Measurements from ENCODE around the gene PRPF18.
"Not testable (repeated sequence)": the region's sequence is repeated elsewhere in the genome, so short reads cannot be mapped to it uniquely, and the experiment has no call there.

PRPF18 gene
- 22.2 to 54.4 (median 39.0) reads per million in 18 experiments for total RNA-seq

DNA sequence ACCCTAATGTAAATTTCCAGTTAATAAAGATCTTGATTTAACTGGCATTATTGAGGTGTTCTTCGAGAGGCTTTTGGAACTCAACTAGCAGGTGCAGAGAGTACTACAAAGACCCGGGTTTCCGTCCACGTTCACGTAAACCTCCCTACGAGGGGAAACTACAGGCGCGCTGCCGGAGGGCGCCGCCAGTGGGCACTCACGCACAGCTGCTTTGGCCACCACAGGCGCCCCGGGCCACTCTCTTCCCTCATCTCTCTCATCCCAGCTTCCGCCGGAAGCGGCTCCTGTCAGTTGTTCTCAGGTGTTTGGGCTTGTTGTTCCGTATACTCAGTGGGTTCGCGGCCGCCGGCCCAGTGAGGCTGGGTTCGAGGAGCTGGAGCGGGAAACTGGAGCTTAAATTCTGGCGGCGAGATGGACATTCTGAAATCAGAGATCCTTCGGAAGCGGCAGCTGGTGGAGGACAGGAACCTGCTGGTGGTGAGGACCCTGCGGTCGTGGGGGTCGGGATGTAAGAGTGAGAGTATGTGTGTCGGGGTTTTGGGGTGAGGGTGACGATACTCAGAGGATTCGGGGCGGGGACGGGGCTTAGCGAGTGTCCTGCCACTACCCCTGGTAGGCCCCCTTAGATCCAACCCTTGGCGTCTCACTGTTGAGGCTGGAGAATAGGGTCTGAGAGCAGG is at the start of gene PRPF18:
TSS of gene PRPF18 (plus strand) at position 290 of the 680 bp plus-strand sequence. CDS start at position 412, 122 bp downstream.
- DNase-seq = peak; percentile 92

DNA sequence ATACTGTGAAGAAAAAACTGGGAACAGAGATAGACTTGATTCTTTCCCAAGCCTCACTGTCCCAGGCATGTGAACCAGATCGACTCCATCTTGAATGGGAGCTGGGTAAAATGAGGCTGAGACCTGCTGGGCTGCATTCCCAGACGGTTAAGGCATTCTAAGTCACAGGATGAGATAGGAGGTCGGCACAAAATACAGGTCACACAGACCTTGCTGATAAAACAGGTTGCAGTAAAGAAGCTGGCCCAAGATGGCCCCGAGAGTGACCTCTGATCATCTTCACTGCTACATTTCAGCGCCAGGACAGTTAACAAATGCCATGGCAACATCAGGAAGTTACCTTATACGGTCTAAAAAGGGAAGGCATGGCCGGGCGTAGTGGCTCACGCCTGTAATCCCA is 48.8 kb upstream of the PRPF18 start:
- not testable (repeated sequence) for DNase-seq

- no peak for DNase-seq
Observed at GRCh38 chr10:13542533-13542932, 44.2 kb upstream of the PRPF18 start.

DNA sequence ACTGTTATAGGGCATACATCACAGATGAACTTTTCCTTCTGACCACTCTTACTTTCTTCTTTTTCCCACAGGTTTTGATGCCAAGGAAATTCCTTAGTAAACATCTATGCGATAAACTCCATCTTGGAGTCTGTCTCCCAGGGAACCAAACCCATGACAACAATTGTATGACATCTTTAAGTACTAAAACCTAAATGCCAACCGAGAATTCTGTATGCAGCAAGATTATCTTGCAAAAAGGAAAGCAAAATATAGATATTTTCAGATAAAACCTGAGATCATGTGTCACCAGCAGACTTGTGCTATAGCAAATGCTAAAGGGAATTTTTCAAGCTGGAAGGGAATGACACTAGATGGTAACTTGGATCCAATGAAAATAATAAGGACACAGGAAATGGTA is 36.0 kb upstream of the PRPF18 start:
- no peak for DNase-seq

DNA sequence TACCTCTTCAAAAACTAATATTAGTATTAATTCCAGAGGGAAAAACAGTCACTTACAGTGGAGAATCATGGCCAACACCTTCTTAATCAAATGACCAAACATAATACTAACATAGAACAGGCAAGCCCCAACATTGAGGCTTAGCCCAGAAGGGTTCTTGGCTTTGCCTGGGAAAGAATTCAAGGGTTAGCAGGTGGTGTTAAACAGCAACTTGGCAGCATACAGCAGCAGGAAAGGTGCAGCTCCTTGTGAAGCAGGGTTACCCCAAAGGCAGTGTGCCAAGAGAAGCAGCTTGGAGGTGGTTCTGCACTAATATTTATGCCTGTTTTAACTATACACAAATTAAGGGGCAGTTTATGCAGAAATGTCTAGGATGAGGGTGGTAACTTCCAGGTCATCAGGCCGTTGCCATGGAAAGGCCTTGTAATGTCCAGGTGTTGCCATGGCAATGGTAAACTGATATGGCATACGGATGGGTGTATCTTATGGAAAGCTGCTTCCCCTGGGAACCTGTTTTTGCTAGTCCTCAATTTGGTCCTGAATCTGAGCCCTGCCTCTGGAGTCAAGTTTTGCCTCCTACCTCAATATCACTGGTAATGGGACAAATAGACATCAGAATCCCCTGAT is 30.8 kb upstream of the PRPF18 start:
- DNase-seq = no peak

DNA sequence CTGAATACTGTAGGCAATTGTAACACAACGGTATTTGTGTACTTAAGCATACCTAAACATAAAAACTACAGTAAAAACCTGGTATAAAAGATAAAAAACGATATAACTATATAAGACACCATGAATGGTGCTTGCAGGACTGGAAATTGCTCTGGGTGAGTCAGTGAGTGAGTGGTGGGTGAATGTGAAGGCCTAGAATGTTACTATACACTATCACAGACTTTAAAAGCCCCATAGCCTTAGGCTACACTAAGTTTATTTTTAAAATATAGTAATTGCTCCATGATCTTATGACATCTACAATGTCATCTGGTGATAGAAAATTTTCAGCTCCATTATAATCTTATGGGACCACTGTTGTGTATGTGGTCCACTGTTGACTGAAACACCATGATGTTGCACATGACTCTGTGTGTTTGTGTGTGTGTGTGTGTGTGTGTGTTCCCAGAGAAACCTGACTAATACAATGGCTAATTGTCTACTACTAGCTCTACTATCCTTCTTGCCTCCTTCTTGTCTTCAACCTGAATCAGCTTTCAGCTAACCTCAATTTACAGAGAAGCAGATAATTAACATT is 27.6 kb upstream of the PRPF18 start:
- no peak for DNase-seq

GRCh38 chr10:13560597-13560996 is 26.2 kb upstream of the PRPF18 start:
- DNase-seq = no peak

DNA sequence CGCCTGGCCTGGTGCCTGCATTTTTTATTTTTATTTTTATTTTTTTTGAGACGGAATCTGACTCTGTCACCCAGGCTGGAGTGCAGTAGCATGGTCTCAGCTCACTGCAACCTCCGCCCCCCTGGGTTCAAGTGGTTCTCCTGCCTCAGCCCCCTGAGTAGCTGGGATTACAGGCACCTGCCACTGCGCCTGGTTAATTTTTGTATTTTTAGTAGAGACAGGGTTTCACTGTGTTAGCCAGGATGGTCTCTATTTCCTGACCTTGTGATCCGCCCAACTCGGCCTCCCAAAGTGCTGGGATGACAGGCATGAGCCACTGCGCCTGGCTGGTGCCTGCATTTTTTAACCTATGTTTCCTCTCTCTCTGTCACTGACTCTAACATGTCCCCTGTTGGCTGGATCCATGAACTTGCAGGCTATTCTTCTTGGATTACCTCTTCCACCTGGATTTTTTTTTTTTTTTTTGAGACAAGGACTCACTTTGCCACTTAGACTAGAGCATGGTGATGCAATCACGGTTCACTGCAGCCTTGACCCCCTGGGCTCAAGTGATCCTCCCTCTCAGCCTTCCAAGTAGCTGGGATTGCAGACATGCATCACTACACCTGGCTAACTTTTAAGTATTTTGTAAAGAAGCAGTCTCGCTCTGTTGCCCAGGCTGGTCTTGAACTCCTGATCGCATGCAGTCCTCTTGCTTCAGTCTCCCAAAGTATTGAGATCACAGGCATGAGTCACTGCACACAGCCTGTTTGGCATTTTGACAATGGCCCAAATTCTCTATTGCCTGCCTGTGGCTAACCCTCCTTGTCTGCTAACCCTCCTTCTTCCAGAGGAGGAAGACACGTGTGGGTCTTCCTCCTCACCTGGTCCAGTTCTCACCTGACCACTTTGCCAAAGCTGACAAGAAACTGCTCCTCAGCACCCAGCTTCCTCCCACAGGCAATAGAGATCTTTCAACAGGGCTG is 23.0 kb upstream of the PRPF18 start:
- DNase-seq = no peak

GRCh38 chr10:13564576-13564975 is 22.2 kb upstream of the PRPF18 start:
- no peak for DNase-seq

DNA sequence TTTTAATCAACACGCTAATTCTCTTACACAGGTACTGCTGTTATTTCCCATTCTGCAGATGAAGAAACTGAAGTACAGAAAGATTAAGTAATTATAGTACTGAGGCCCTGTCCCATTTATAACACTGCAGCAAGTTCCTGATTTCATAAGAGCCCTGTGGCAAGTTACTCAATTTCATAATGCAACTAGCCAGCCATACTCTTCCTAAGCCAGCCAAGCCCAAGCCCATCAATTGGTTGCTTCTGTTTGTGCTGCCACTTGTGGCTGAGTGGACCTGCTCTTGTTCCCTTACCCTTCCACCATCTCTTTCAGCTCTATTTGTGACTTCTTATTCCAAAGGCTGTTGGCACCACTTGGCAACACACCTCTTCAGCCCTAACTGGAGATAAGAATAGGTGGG is 19.7 kb upstream of the PRPF18 start:
- peak; percentile 86 to 94 for DNase-seq

DNA sequence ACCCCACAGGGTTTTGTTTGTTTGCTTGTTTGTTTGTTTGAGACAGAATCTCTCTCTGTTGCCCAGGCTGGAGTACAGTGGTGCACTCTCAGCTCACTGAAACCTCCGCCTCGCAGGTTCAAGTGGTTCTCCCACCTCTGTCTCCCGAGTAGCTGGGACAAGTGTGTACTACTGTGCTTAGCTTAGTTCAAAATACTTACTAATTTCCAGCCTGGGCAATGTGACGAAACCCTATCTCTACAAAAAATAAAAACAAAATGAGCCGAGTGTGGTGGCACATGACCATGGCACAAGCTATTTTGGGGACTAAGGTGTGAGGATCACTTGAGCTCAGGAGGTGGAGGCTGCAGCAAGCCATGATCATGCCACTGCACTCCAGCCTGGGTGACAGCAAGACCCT is 15.2 kb upstream of the PRPF18 start:
- DNase-seq = no peak

DNA sequence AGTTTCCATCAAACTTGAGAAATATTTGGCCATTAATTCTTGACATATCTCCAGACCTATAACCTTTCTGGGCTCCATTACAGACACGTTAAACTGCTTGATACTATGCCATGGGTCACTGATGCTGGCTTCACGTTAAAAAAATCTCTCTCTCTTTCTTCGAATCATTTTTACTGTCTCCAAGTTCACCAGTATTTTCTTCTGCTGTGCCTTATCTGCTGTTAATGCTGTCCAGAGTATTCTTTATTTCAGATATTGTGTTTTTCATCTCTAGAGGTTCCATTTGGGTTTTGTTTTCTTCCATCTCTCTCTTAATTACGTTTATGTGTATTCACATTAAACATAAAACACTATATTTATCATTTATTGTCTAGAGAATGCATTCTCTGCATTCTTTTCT is 12.8 kb upstream of the PRPF18 start:
- DNase-seq = no peak

GRCh38 chr10:13585195-13585751 is 1.5 kb upstream of the PRPF18 start:
- no peak for DNase-seq

DNA sequence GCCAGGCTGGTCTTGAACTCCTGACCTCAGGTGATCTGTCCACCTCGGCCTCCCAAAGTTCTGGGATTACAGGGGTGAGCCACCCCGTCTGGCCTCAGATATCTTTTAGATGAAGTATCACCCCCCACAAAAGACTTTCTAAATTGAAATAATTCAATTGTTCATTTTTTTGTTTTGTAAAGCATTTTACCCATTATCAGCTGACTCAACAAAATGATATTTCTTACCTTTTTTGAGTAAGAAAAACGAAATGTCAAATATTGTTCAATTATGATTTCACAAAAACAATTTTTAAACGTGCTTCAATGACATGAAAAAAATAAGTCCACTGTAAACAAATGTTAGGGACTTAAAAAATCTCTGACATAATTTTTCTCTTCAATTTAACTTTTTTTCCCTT is 822 bp upstream of the PRPF18 start:
- no peak for DNase-seq

DNA sequence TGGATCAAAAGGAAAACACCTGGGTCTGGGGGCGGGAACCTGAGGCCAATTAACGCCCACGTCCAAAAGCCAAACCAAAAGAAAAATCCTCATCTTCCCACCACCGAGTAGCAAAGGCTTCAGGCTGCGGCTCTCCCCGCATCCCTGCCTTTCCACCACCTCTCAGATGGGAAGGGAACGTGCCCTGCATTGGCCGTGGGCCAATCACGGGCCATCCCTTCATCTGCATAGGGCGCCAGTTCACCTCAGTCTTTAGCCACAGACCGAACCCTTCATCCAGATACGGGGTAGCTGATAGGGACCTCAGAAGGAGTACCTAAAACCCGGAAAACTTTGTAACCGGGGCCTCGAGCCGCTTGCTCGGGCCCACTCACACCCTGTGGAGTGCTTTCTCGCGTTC is 626 bp downstream of the PRPF18 start:
- no peak for DNase-seq

- no peak for DNase-seq
Observed at GRCh38 chr10:13589316-13589715, 2.6 kb downstream of the PRPF18 start.

- no peak for DNase-seq
Observed at GRCh38 chr10:13590886-13591285, 4.1 kb downstream of the PRPF18 start.

- DNase-seq = no peak
Observed at GRCh38 chr10:13592306-13592705, 5.5 kb downstream of the PRPF18 start.

GRCh38 chr10:13593535-13593934 is 6.8 kb downstream of the PRPF18 start:
- no peak for DNase-seq

DNA sequence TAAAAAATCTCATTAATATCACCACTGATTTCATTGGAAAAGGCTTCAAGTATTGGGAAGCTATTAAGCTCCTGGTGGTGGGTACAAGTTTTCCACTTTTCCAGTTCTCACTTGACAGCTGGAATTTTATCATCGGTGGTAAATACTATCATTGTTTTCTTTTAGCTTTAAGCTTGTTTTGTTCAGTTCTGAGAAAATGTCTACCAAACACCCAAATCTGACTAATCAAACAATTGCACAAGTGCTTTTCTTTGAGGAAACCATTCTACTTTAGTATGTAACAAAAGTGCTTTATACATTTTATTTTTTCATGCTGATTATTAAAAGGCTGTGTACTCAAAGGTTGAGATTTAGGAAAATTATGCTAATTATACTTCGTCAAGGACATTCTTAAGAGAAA is 7.9 kb downstream of the PRPF18 start:
- no peak for DNase-seq

GRCh38 chr10:13597909-13598308 is 11.1 kb downstream of the PRPF18 start:
- DNase-seq = no peak

- DNase-seq = no peak
Observed at GRCh38 chr10:13604357-13605040, 17.7 kb downstream of the PRPF18 start.
